ENCODE measurements around the gene ACACA.

DNA sequence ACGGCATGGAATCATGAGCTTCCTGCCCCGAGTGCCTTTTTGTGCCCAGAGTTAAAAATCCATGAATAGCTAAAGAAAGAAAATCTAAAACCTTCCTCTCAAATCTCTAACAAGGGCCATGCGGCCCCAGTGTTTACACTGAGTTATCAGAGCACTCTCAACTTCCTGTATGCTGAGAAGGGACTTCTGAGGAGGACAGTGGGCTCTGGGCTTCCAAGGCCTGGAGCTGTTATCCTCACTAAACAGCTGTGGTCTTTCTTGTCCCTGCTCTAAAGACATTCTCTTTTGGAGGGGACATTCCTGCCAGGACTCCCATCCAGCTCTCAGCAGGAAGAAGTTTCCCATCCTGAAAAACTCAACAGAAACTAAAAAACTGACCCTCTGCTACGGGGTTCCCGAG, 322.3 kb downstream of the ACACA start:
- TF ChIP-seq, protein P1, sequence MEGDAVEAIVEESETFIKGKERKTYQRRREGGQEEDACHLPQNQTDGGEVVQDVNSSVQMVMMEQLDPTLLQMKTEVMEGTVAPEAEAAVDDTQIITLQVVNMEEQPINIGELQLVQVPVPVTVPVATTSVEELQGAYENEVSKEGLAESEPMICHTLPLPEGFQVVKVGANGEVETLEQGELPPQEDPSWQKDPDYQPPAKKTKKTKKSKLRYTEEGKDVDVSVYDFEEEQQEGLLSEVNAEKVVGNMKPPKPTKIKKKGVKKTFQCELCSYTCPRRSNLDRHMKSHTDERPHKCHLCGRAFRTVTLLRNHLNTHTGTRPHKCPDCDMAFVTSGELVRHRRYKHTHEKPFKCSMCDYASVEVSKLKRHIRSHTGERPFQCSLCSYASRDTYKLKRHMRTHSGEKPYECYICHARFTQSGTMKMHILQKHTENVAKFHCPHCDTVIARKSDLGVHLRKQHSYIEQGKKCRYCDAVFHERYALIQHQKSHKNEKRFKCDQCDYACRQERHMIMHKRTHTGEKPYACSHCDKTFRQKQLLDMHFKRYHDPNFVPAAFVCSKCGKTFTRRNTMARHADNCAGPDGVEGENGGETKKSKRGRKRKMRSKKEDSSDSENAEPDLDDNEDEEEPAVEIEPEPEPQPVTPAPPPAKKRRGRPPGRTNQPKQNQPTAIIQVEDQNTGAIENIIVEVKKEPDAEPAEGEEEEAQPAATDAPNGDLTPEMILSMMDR (IDR thresholded peaks at IDR 0.05; ENCODE audit: low read depth, low read length, poor library complexity, severe bottlenecking), result no peak
- TF ChIP-seq EZH2phosphoT487 (IDR thresholded peaks at IDR 0.05; ENCODE audit: borderline replicate concordance, low read length), result no peak

Measured in DOHH2 (cell line).